ENCODE results near the gene GPANK1.
A peak's percentile ranks its signal among the peaks of the same experiment; 100 is the strongest.

GPANK1 gene

GRCh38 chr6:31691078-31691463 is 26.3 kb upstream of the GPANK1 start:
- no peak for DNase-seq (ENCODE audit: low read depth in 2 of 2)

- no peak for DNase-seq (ENCODE audit: low read depth in 2 of 2)
These were observed 25.7 kb upstream of the GPANK1 start for GRCh38 chr6:31690231-31691077.

GRCh38 chr6:31689249-31690110 is 24.7 kb upstream of the GPANK1 start:
- no peak for DNase-seq (ENCODE audit: low read depth in 2 of 2)

- no peak for DNase-seq (ENCODE audit: low read depth in 2 of 2)
These were observed 23.3 kb upstream of the GPANK1 start for GRCh38 chr6:31687860-31688693.

GRCh38 chr6:31687321-31687720 is 22.5 kb upstream of the GPANK1 start:
- DNase-seq (ENCODE audit: low read depth in 2 of 2), result no peak

GRCh38 chr6:31686483-31686882 is 21.7 kb upstream of the GPANK1 start:
- no peak for DNase-seq (ENCODE audit: low read depth in 2 of 2)

- DNase-seq (ENCODE audit: low read depth in 2 of 2), result no peak
These were observed 18.8 kb upstream of the GPANK1 start for GRCh38 chr6:31683591-31683990.

GRCh38 chr6:31681135-31681671 is 16.4 kb upstream of the GPANK1 start:
- DNase-seq (ENCODE audit: low read depth in 2 of 2), result peak in 1 of 2 donors; percentile 31

- peak; percentile 34 to 43 for DNase-seq (ENCODE audit: low read depth in 2 of 2)
These were observed 15.7 kb upstream of the GPANK1 start, which contains the start of gene LY6G5C for GRCh38 chr6:31680226-31681134. LY6G5C (minus strand) TSS chr6:31681067; CDS start chr6:31680373, 694 bp downstream.

GRCh38 chr6:31677955-31678354 is 13.2 kb upstream of the GPANK1 start:
- DNase-seq (ENCODE audit: low read depth in 2 of 2), result no peak

- no peak for DNase-seq (ENCODE audit: low read depth in 2 of 2)
These were observed 12.1 kb upstream of the GPANK1 start for GRCh38 chr6:31676904-31677303.

GRCh38 chr6:31676322-31676903 is 11.6 kb upstream of the GPANK1 start:
- DNase-seq (ENCODE audit: low read depth in 2 of 2), result no peak

GRCh38 chr6:31669676-31670075 is 4.9 kb upstream of the GPANK1 start, which contains the start of gene LY6G5B:
LY6G5B (plus strand) TSS chr6:31669976; CDS start chr6:31670951, 975 bp downstream.
- no peak for DNase-seq (ENCODE audit: low read depth in 2 of 2)

GRCh38 chr6:31666337-31666965 is 1.7 kb upstream of the GPANK1 start:
- DNase-seq (ENCODE audit: low read depth in 2 of 2), result no peak

- peak; percentile 97 to 98 for DNase-seq (ENCODE audit: low read depth in 2 of 2)
These were observed 922 bp upstream of the GPANK1 start, which contains the start of gene CSNK2B for GRCh38 chr6:31665501-31666336. CSNK2B (plus strand) TSS chr6:31666080; CDS start chr6:31666832, 752 bp downstream.

GRCh38 chr6:31663961-31664789 is 622 bp downstream of the GPANK1 start:
- DNase-seq (ENCODE audit: low read depth in 2 of 2), result no peak
